H1 (cell line): Measurements from ENCODE around the gene JPT2. TPM values are rescaled to one million over a fixed set of nuclear protein-coding genes. Genes with fewer than 3 reads are reported as not detected.

Experiments used
- KDM1A ChIP-seq: fragments of 200-600, 300-600 bp; sonication (generic); IDR thresholded peaks from 2 replicates; pipeline ENCODE4 v1.7.1; 2016; ENCODE audit warnings: mild to moderate bottlenecking, low read length, borderline replicate concordance
- NANOG ChIP-seq: IDR thresholded peaks from 2 replicates; pipeline ENCODE4 v1.6.1; 2011; ENCODE audit warnings: low read length, low read depth, mild to moderate bottlenecking, inconsistent platforms; ENCODE audit not compliant: insufficient read depth, poor library complexity, severe bottlenecking
- NRF1 ChIP-seq: IDR thresholded peaks from 2 replicates; pipeline ENCODE4 v1.6.1; 2011; ENCODE audit warnings: mild to moderate bottlenecking, low read depth, low read length, improper control_type of control experiment
- SIX5 ChIP-seq: IDR thresholded peaks from 2 replicates; pipeline ENCODE4 v1.6.1; 2011; ENCODE audit warnings: mild to moderate bottlenecking, low read depth, low read length
- SP4 ChIP-seq: IDR thresholded peaks from 2 replicates; pipeline ENCODE4 v1.6.1; 2012; ENCODE audit warnings: low read length, inconsistent platforms
- TAF7 ChIP-seq: optimal IDR thresholded peaks from 2 replicates; pipeline ENCODE3; 2011; ENCODE audit warnings: low read depth, mild to moderate bottlenecking, inconsistent platforms, low read length, moderate library complexity, borderline replicate concordance
- polyA plus RNA-seq, 7 experiments: library from polyadenylated mRNA; depleted of rRNA in 3 of 7; stranded (reverse) in 5 of 7; unstranded in 2 of 7; fragments of >200 nt in 5 of 7; fragments of 200-250 nt in 2 of 7; gene quantifications; 1 replicate in 5 of 7; 2 replicates in 1 of 7; 4 replicates in 1 of 7; pipeline versions ENCODE4 v1.2.1 to v1.2.3, GENCODE V29; 2011 to 2013; ENCODE audit warnings: missing spikeins in 2 of 7, mixed read lengths in 2 of 7
- total RNA-seq: library from RNA; stranded (reverse); fragmentation: NEBNext Ultra II Directional; extraction: Animal tissue kit (Norgen Biotek cat#: 25700); gene quantifications from 2 replicates; pipeline ENCODE4 v1.2.1, GENCODE V29; 2021
- TF ChIP-seq, protein P1 (sequence below): IDR thresholded peaks from 2 replicates; pipeline ENCODE4 v1.6.1; 2012; ENCODE audit warnings: inconsistent platforms

The JPT2 gene
- total and polyA plus RNA-seq, 2 of the 8 experiments (the other 6 are each of a cell fraction or from before 2014, with no cell fraction given) = 67.6 to 197 TPM

DNA sequence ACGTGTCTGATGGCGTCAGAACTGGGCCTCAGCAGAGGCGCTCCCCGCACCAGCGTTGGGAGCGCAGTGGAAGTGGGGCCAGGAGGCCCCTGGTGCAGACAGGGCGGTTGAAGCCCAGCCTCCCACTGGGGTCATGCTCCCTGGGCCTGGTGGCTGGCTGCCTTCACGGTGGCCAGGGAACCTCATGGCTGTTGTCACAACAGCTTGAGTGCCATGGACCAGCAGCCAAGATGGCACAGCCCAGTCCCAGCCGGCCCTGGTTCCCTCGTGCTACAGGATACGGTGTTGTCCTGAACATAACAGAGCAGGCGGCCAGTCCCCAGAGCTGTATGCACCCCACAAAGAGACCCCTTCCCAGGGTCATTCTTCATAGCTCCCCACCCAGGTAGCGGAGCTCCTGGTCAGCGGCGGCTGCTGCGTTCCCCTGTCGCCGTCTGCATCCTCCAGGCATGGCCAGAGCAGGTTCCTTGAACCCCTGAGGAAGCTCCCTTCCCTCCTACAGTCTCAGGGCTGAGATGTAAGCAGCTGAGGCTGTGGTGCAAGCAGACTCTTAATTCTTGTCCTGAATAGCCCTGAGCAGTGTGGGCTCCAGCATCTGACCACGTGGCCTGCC, 63.6 kb downstream of the JPT2 start (continued):
- TF ChIP-seq NRF1 (no peak), KDM1A (no peak), SP4 (no peak), TAF7 (no peak), NANOG (no peak), SIX5 (no peak)
- TF ChIP-seq, protein P1, sequence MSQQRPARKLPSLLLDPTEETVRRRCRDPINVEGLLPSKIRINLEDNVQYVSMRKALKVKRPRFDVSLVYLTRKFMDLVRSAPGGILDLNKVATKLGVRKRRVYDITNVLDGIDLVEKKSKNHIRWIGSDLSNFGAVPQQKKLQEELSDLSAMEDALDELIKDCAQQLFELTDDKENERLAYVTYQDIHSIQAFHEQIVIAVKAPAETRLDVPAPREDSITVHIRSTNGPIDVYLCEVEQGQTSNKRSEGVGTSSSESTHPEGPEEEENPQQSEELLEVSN = no peak
